Heart left ventricle (tissue), 16 donors: ENCODE results near the gene UBE2C. TPM values are rescaled to one million over a fixed set of nuclear protein-coding genes. Genes with fewer than 3 reads are reported as not detected.

ENCODE experiments used
- ATAC-seq, 4 donors: fragments of 200-7000 bp; cut with Tn5 transposase; one replicate each; pipeline ENCODE4 v1.9.1; 2020 to 2022; ENCODE audit warnings: moderate library complexity in 4 of 4, mild to moderate bottlenecking in 3 of 4, moderate number of reproducible peaks in 1 of 4
- DNase-seq, 5 donors: peaks; one replicate each; pipeline ENCODE4 v3.0.0-alpha.2; 2020
- H3K27ac ChIP-seq, 12 donors: fragments of 200-600 bp; sonication (generic) in 4 of 12; one replicate each; pipeline versions ENCODE4 v1.5.0 to v1.8.0; 2016 to 2022; ENCODE audit warnings: mild to moderate bottlenecking in 2 of 12
- H3K27me3 ChIP-seq, 9 donors: fragments of 200-600 bp; sonication (generic) in 2 of 9; one replicate each; pipeline versions ENCODE4 v1.5.1 to v1.8.0; 2016 to 2022; ENCODE audit warnings: mild to moderate bottlenecking in 3 of 9
- H3K36me3 ChIP-seq, 9 donors: fragments of 200-600 bp; sonication (generic) in 2 of 9; one replicate each; pipeline versions ENCODE4 v1.5.0 to v1.8.0; 2018 to 2022; ENCODE audit warnings: mild to moderate bottlenecking in 2 of 9
- H3K4me1 ChIP-seq, 12 donors: fragments of 200-600 bp; sonication (generic) in 4 of 12; one replicate each; pipeline versions ENCODE4 v1.5.0 to v1.8.0; 2016 to 2022; ENCODE audit warnings: mild to moderate bottlenecking in 3 of 12
- H3K4me3 ChIP-seq, 12 donors: fragments of 200-600 bp; sonication (generic) in 4 of 12; one replicate each; pipeline versions ENCODE4 v1.5.0 to v1.8.0; 2017 to 2022; ENCODE audit warnings: mild to moderate bottlenecking in 9 of 12, moderate library complexity in 4 of 12
- H3K9me3 ChIP-seq, 12 donors: fragments of 200-600 bp; sonication (generic) in 4 of 12; one replicate each; pipeline versions ENCODE4 v1.5.0 to v1.8.0; 2016 to 2022; ENCODE audit warnings: mild to moderate bottlenecking in 1 of 12
- POLR2A ChIP-seq, 2 donors: fragments of 450-650 bp; IDR thresholded peaks; one replicate each; pipeline ENCODE4 v1.6.1; 2017; ENCODE audit warnings: antibody characterized with exemption in 2 of 2, mild to moderate bottlenecking in 2 of 2, moderate library complexity in 2 of 2
- WGBS, 4 donors: extraction: QIAGEN DNeasy Blood & Tissue Kit in 2 of 4; methylation state at CpG; one replicate each; pipeline versions ENCODE4 v1.1.5 to v1.1.7; 2013 to 2018; 5-methylcytosine and 5-hydroxymethylcytosine counted together
- intact Hi-C, 10 donors: fragments of 100-400 bp; cut with DNase I; formaldehyde crosslinking; loops; one replicate each; pipeline versions ENCODE4 v1.11.1 to v1.14.2; 2022
- polyA plus RNA-seq, 2 donors: library from polyadenylated mRNA; stranded (reverse); fragments of 200-250 nt; gene quantifications; one replicate each; pipeline ENCODE4 v1.2.3, GENCODE V29; 2013
- total RNA-seq, 9 donors: library from RNA; depleted of rRNA in 2 of 9; stranded (reverse); fragments of >200 nt in 2 of 9; fragmentation: NEBNext Ultra II Directional in 3 of 9; extraction: Animal tissue kit (Norgen Biotek cat#: 25700) in 3 of 9; gene quantifications; one replicate each; pipeline versions ENCODE4 v1.1.0 to v1.2.4, GENCODE V29; 2016 to 2023
- TF ChIP-seq, protein P1 (sequence below), 12 donors: fragments of 200-600 bp; sonication (generic) in 4 of 12; IDR thresholded peaks; one replicate each; pipeline versions ENCODE4 v1.5.0 to v1.8.0; 2018 to 2022; ENCODE audit warnings: antibody characterized with exemption in 12 of 12, mild to moderate bottlenecking in 5 of 12
- donor health status: ischemic (EF 13 %, LVEDD 7.1; RV severe dilation, severe dysfunction).
- donor health status: healthy with polysubstance abuse.
- donor health status: DM: no; HTN: yes; CAD: no.
- donor health status: DM: no; HTN: no; CAD: no.
- donor health status: ischemic (EF 25% LVEDD 6.9; RV normal size, moderate dysfunction).
- donor health status: ischemic (EF 25% LVEDD 5.7; RV mildly dilated, moderate dysfunction).
- donor health status: healthy.
- donor health status: DM: yes; HTN: yes; CAD: no.
- donor health status: ischemic (EF 35%, LVEDD 5.7; RV mildly dilated, moderate dysfunction).
- donor health status: nonischemic (EF 11% LVEDD 7.7; RV severe dilation, severe dysfunction).
- donor health status: DM: yes; HTN: yes; CAD: no.
- donor health status: PGD.
- donor health status: ischemic (EF 29% LVEDD 5.4; RV normal size, mild dysfunction).
- donor health status: nonischemic (EF 23%, LVEDD 6.1; RV moderate dilation, normal function).

The UBE2C gene
- total and polyA plus RNA-seq, 11 donors, result 0.32 to 16.9 (median 1.5) TPM; not detected in 5

DNA sequence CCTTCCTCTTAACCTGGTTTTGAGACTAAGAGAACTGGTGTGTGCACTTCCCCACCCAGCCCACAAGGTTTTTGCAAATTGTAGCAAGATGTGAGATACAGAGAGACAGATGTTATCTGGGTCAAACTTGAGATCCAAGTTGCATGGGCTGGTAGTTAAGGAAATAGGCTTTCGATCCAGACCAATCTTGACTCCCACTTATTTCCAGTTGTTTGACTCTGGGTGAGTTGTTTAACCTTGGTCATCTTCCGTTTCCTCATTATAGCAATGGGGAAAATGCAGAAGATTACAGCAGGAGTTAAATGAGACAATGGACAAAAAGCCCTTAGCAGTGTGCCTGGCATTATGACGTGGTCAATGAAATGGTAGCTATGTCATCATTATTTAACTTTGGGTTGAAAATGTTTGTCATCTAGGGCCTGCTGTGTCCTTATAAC lies 22.9 kb downstream of the UBE2C start:
- Histone ChIP-seq H3K4me1 (peaks cover 0 to 51% (median 34%) of the 10 kb centered on the region in 12 donors), H3K27ac (peak overlapping the region in 10 of 12 donors; percentile 91 to 99 (median 95)), H3K9me3 (no peaks in the 10 kb centered on the region), H3K27me3 (no peaks in the 10 kb centered on the region), H3K36me3 (peaks cover 0 to 38% (median 21%) of the 10 kb centered on the region in 9 donors), H3K4me3 (peak overlapping the region in 9 of 12 donors; percentile 63 to 90 (median 79))
- WGBS, 4 donors, result 56 to 66% (median 58%) methylated on average over 3 of the region's 3 CpGs
- ATAC-seq (no peak), DNase-seq (no peak)
- no peak for TF ChIP-seq POLR2A (IDR thresholded peaks at IDR 0.05)
- TF ChIP-seq, protein P1, sequence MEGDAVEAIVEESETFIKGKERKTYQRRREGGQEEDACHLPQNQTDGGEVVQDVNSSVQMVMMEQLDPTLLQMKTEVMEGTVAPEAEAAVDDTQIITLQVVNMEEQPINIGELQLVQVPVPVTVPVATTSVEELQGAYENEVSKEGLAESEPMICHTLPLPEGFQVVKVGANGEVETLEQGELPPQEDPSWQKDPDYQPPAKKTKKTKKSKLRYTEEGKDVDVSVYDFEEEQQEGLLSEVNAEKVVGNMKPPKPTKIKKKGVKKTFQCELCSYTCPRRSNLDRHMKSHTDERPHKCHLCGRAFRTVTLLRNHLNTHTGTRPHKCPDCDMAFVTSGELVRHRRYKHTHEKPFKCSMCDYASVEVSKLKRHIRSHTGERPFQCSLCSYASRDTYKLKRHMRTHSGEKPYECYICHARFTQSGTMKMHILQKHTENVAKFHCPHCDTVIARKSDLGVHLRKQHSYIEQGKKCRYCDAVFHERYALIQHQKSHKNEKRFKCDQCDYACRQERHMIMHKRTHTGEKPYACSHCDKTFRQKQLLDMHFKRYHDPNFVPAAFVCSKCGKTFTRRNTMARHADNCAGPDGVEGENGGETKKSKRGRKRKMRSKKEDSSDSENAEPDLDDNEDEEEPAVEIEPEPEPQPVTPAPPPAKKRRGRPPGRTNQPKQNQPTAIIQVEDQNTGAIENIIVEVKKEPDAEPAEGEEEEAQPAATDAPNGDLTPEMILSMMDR (IDR thresholded peaks at IDR 0.05), result no peak
- intact Hi-C loops, result loop anchor here in 3 of 10 donors (2.0 to 10.0 kb wide), 2 partner anchors 55 to 99 kb away; partner anchors contain the start of genes PCIF1 (in 2 of the 3), CTSA (in 1 of the 3) and NEURL2 (in 1 of the 3)

DNA sequence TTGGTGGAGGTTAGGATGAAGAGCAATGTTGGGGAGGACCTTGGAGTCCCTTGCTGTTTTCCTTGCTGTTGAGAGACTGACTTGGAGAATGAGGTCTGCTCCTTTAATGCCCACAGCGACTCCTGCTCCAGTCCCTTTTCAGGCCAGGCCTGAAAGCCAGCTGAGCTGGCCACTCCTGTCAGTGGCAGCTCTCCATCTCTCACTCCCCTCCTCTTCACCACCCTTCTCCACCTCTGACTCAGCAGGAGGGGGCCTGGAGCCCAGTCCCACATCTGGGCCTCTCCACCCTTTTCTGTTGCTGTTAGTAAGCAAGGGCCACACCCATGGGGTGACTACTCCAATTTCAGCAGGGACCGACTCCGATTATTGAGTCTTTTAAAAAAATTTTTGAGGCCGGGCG lies 23.4 kb downstream of the UBE2C start:
- ATAC-seq, result peak; percentile 19 to 55 (median 37)
- intact Hi-C loops, result loop anchor here in 3 of 10 donors (2.0 to 10.0 kb wide), 2 partner anchors 55 to 99 kb away; partner anchors contain the start of genes PCIF1 (in 2 of the 3), CTSA (in 1 of the 3) and NEURL2 (in 1 of the 3)
- DNase-seq, result peak in 2 of 5 donors; percentile 74 to 76
- peak in 1 of 2 donors; percentile 16 for TF ChIP-seq POLR2A (IDR thresholded peaks at IDR 0.05)
- TF ChIP-seq, protein P1 (IDR thresholded peaks at IDR 0.05), result no peak
- WGBS, 4 donors, result 77 to 82% (median 81%) methylated on average over 5 of the region's 5 CpGs
- no peaks in the 10 kb centered on the region for H3K9me3 ChIP-seq
- no peaks in the 10 kb centered on the region for H3K27me3 ChIP-seq
- peaks cover 0 to 51% (median 34%) of the 10 kb centered on the region in 12 donors for H3K4me1 ChIP-seq
- peak overlapping the region in 10 of 12 donors; percentile 91 to 99 (median 95) for H3K27ac ChIP-seq
- H3K4me3 ChIP-seq, result peak overlapping the region in 9 of 12 donors; percentile 63 to 90 (median 79)
- peaks cover 0 to 43% (median 24%) of the 10 kb centered on the region in 9 donors for H3K36me3 ChIP-seq

DNA sequence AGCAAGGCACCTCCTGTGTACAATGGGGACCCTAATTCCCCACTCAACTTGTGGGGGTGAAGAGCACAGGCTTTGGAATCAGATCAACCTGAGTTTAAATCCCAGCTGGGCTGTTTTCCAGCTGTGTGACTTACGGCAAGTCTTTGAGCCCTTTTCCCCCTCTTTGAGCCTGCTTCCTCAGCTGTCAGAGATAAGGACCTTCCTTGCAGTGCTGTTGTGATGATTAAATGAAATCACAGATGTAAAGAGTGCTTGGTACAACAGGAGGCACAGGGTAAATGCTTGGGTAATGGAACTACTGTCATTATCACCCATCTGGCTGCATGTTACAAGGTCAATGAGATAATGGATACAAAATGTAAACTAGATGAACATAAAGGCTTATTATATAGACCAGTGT lies 24.4 kb downstream of the UBE2C start:
- TF ChIP-seq POLR2A (IDR thresholded peaks at IDR 0.05), result no peak
- TF ChIP-seq, protein P1 (IDR thresholded peaks at IDR 0.05), result no peak
- Histone ChIP-seq H3K4me3 (peak overlapping the region in 1 of 12 donors; percentile 12), H3K27ac (peak overlapping the region in 5 of 12 donors; percentile 12 to 99 (median 37)), H3K9me3 (no peaks in the 10 kb centered on the region), H3K27me3 (no peaks in the 10 kb centered on the region), H3K4me1 (peaks cover 0 to 50% (median 38%) of the 10 kb centered on the region in 12 donors), H3K36me3 (peaks cover 0 to 53% (median 34%) of the 10 kb centered on the region in 9 donors)
- ATAC-seq (no peak), DNase-seq (no peak)
- WGBS, 4 donors, result 2 to 25% (median 13%) methylated on average over 1 of the region's 1 CpG
- intact Hi-C loops, result loop anchor here in 2 of 10 donors (10.0 kb wide), 1 partner anchor 98 kb away; the partner anchor contains the start of gene PCIF1 (in 2 of the 2)

DNA sequence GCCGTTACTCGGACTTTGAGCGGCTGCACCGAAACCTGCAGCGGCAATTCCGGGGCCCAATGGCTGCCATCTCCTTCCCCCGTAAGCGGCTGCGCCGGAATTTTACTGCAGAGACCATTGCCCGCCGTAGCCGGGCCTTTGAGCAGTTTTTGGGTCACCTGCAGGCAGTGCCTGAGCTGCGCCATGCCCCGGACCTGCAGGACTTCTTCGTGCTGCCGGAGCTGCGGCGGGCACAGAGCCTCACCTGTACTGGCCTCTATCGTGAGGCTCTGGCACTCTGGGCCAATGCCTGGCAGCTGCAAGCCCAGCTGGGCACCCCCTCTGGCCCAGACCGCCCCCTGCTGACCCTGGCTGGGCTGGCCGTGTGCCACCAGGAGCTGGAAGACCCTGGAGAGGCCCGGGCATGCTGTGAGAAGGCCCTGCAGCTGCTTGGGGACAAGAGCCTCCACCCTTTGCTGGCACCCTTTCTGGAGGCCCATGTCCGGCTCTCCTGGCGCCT lies 28.3 kb downstream of the UBE2C start:
- Histone ChIP-seq H3K27ac (peak overlapping the region in 2 of 12 donors; percentile 11 to 66), H3K27me3 (no peaks in the 10 kb centered on the region), H3K4me1 (peaks cover 0 to 42% (median 30%) of the 10 kb centered on the region in 12 donors), H3K9me3 (no peaks in the 10 kb centered on the region), H3K36me3 (peaks cover 0 to 92% (median 72%) of the 10 kb centered on the region in 9 donors), H3K4me3 (no peak overlapping the region)
- WGBS, 4 donors, result 90 to 94% (median 92%) methylated on average over 15 to 25 of the region's 25 CpGs
- ATAC-seq (peak in 1 of 4 donors; percentile 24), DNase-seq (no peak)
- TF ChIP-seq POLR2A (IDR thresholded peaks at IDR 0.05), result no peak
- TF ChIP-seq, protein P1 (IDR thresholded peaks at IDR 0.05), result no peak
- intact Hi-C loops, result no loop called here
